Erythroblast (primary cell): ENCODE measurements around the gene JMJD7.

Experiments
- DNase-seq, 2 experiments: peaks; one replicate each; lab custom pipeline; 2025; lab: John Stamatoyannopoulos, UW
- GATA1 ChIP-seq: IDR thresholded peaks from 2 replicates; pipeline ENCODE4 v1.6.1; 2011; ENCODE audit warnings: low read depth, mild to moderate bottlenecking, control low read depth, low read length, moderate library complexity
- POLR2A ChIP-seq: IDR thresholded peaks from 2 replicates; pipeline ENCODE4 v1.6.1; 2011; ENCODE audit warnings: mild to moderate bottlenecking, low read length

The JMJD7 gene

DNA sequence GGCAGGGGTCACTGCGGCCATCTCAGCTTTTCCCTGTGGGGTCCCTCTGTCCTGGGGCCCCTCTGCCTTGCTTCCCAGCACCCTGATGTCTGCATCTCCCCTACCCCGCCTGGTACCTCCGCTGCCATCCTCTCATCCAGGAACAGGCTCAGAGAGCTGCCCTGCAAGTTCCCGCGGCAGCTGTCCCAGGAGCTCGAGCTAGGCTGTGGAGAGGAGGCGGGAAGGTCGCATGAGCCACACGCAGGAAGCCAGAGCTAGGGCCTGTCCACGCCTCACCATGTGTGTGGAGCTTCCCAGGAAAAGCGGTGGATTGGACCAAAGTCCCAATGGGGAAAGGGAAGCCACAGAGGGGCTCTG, 23.3 kb downstream of the JMJD7 start:
- TF ChIP-seq POLR2A = no peak
- no peak for TF ChIP-seq GATA1

GRCh38 chr15:41851755-41852370, 24.0 kb downstream of the JMJD7 start:
- TF ChIP-seq GATA1 = no peak
- no peak for TF ChIP-seq POLR2A
- DNase-seq = no peak

More for the DNA sequence above, 23.3 kb downstream of the JMJD7 start:
- DNase-seq = no peak

- no peak for TF ChIP-seq POLR2A
- TF ChIP-seq GATA1 = no peak
- DNase-seq = no peak
Observed at GRCh38 chr15:41852736-41853590, 25.1 kb downstream of the JMJD7 start.

GRCh38 chr15:41853831-41854230, 25.9 kb downstream of the JMJD7 start:
- no peak for DNase-seq
- no peak for TF ChIP-seq GATA1

DNA sequence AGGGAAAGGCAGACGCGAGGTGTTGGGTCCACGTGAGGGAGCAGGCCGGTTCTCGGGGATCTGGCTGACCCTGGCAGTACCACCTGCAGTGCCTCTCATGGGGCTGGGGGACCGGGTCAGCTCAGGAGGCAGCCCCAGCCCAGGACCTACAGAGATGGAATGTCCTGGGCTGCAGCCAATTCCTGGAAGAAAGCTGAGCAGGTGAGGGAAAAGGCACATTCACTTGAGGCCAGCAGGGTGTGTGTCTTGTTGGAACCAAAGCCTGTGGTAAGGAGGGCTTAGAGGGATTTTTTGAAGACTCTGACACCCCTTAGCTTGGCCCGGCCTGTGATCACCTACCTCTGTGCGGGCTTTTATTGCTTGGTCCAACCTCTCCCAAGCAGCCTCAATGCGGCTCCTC, 26.6 kb downstream of the JMJD7 start:
- DNase-seq = no peak
- TF ChIP-seq GATA1 (no peak), POLR2A (no peak)

DNA sequence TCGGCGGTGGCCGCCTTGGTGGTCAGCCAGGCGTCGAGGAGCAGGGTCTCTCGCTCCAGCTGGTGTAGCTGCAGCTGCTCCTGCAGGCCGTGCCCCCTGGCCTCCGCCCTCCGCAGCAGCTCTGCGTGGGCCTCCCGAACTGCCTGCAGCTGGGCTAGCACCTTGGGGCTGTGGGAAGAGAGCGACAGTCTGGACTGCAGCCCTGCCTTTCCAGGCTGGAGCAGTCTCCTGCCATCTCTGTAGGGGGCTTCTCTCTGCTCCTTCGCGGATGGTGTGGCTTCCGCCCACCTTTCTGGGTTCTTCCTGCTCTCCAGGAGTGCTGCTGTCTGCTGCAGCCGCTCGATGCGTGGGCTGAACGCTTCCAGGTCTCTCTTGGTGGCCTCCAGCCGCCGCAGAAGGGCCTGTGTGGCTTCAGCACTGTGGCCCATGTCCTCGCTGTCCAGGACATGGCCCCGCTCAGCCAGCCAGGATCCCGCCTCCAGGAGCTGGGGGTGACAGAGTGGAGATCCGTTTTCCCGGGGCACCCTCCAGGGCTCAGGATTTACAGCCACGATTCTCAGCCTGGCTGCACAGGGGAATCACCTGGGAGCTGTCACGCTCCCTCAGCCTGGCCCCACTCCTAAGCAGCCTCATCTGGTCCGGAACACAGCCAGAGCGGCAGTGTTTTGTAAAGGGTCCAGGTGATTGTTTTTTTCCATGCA, 27.5 kb downstream of the JMJD7 start:
- no peak for TF ChIP-seq POLR2A
- TF ChIP-seq GATA1 = no peak
- no peak for DNase-seq

DNA sequence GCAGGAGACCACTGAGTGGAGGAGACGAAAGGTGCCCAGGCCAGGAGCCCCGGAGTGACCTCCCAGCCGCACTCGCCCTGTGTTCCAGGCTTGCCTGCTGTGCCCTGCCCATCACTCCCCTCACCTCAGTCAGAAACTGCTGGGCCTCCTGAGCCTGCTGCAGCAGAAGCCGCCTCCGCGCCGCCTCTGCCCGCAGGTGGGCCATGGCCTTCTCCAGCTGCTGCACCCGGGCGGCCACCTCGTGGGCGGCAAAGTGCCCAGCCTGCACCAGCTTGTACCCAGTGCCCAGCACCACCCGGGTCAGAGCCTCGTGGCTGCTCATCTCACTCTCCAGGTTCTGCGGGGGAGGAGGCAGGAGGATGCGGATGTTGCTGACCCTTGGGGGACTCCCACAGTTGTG, 28.4 kb downstream of the JMJD7 start:
- TF ChIP-seq POLR2A = no peak
- TF ChIP-seq GATA1 = no peak
- DNase-seq = no peak

GRCh38 chr15:41856716-41857115, 28.8 kb downstream of the JMJD7 start:
- DNase-seq = no peak
- no peak for TF ChIP-seq POLR2A
- no peak for TF ChIP-seq GATA1

GRCh38 chr15:41857316-41857715, 29.4 kb downstream of the JMJD7 start:
- TF ChIP-seq GATA1 = no peak
- TF ChIP-seq POLR2A = no peak
- DNase-seq = no peak

DNA sequence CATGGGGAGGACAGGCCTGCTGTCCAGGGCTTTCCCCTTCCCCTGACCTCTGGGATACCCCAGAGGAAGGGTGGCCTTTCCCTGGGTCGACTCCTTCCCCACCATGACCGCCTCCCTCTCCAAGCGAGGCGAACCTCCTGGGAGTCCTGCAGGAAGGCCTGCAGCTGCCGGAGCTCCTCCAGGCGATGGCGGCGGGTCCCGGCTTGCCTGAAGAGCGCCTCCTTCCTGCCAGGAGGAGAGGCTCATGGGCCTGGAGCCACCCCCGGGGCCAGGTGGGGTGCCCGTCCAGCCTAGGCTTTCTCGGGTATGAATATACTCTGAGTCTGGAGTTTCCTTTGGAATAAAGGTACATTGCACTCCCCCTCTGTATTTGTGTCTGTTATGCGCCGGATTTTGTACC, 30.9 kb downstream of the JMJD7 start:
- DNase-seq = no peak
- TF ChIP-seq GATA1 = no peak
- TF ChIP-seq POLR2A = no peak

DNA sequence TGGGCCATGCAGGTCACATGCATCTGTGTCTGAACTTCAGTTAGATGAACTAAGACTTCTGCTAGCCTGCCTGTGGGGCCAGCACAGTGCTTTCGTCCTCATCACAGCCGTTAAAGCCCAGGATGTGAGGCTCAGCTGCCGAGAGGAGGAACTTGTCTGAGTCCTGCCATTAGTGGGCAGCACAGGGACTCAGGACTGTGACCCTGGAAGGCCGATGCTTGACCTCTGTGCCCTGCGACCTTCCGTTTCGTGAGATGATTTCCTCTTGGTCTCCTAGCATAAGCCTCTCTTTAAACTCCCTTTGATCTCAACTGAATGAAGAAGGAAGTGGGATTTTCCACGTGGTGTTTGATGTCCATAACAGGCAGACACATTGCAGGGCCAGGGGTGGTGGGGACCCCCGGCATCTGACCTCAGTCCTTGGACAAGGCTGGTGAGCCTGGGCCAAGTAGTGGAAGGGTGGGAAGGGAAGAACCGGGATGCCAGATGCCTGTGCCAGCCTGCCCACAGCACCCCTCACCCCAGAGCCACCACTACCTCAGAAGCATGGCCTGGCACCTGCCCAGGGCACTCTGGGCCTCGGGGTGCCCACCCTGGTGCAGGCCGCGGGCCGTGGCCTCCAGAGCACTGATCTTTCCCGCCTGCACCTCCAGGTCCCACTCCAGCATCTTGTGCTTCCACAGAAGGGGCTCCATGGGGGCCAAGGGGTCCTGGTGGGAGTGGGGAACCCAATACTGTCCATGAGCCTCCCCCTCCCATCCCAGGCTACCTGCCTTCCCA, 32.3 kb downstream of the JMJD7 start:
- DNase-seq = peak in 1 of 2 experiments; percentile 10

GRCh38 chr15:41861736-41862356, 34.0 kb downstream of the JMJD7 start:
- no peak for DNase-seq
- TF ChIP-seq GATA1 (no peak), POLR2A (no peak)

More for the DNA sequence above, 32.3 kb downstream of the JMJD7 start:
- TF ChIP-seq GATA1 (no peak), POLR2A (no peak)
